Activated naive CD8-positive, alpha-beta T cell treated with anti-CD3 and anti-CD28 coated beads, Interleukin-2, amount 10 ng/mL, durations not matched to agents 7 days and 5 days (primary cell): Measurements from ENCODE around the gene ERBIN. TPM values are rescaled to one million over a fixed set of nuclear protein-coding genes. Genes with fewer than 3 reads are reported as not detected.

ENCODE experiments used
- ATAC-seq: fragments of 150-1000 bp; cut with Tn5 transposase; one replicate; pipeline ENCODE4 v1.10.0; 2021; ENCODE audit warnings: low read depth, moderate library complexity
- POLR2A ChIA-PET: fragments of 350-600 bp; sonication (Branson Sonifier 250); formaldehyde crosslinking; loops from one replicate; lab custom pipeline; 2021; ENCODE audit warnings: antibody characterized with exemption; lab: Charles Lee
- DNase-seq: peaks from one replicate; pipeline ENCODE4 v3.0.0; 2021
- H3K27ac Mint-ChIP-seq: one replicate; pipeline ENCODE4 v1.8.0; 2022; ENCODE audit warnings: mild to moderate bottlenecking, mixed read lengths
- H3K27me3 Mint-ChIP-seq: one replicate; pipeline ENCODE4 v1.8.0; 2022; ENCODE audit warnings: mild to moderate bottlenecking, moderate library complexity, mixed read lengths
- H3K36me3 Mint-ChIP-seq: one replicate; pipeline ENCODE4 v1.8.0; 2021; ENCODE audit warnings: mild to moderate bottlenecking, mixed read lengths
- H3K4me1 Mint-ChIP-seq: one replicate; pipeline ENCODE4 v1.8.0; 2021; ENCODE audit warnings: mixed read lengths
- H3K4me3 Mint-ChIP-seq: one replicate; pipeline ENCODE4 v1.8.0; 2022; ENCODE audit warnings: mild to moderate bottlenecking, moderate library complexity, mixed read lengths
- H3K9me3 Mint-ChIP-seq: one replicate; pipeline ENCODE4 v1.8.0; 2021; ENCODE audit warnings: mixed read lengths
- total RNA-seq, 2 experiments: library from RNA; stranded (reverse); gene quantifications; one replicate each; pipeline ENCODE4 v1.2.3, GENCODE V29; 2021

Gene ERBIN
- total RNA-seq, 2 experiments from 2014 or later, result 63.4 to 66.7 TPM

- no peak overlapping the region for H3K27ac Mint-ChIP-seq
- H3K4me1 Mint-ChIP-seq, result peaks cover 9% of the 10 kb centered on the region
- ATAC-seq, result no peak
- H3K27me3 Mint-ChIP-seq, result no peaks in the 10 kb centered on the region
- peaks cover 20% of the 10 kb centered on the region for H3K36me3 Mint-ChIP-seq
- no peak overlapping the region for H3K4me3 Mint-ChIP-seq
- H3K9me3 Mint-ChIP-seq, result peaks cover 4% of the 10 kb centered on the region
- POLR2A ChIA-PET, result no interaction called here
- no peak for DNase-seq
These were observed 56.3 kb downstream of the ERBIN start for GRCh38 chr5:65982635-65983034.

GRCh38 chr5:65984098-65984885 lies 57.9 kb downstream of the ERBIN start:
- peaks cover 12% of the 10 kb centered on the region for H3K4me1 Mint-ChIP-seq
- no peak overlapping the region for H3K4me3 Mint-ChIP-seq
- H3K27ac Mint-ChIP-seq, result no peak overlapping the region
- POLR2A ChIA-PET, result no interaction called here
- peaks cover 2% of the 10 kb centered on the region for H3K9me3 Mint-ChIP-seq
- H3K36me3 Mint-ChIP-seq, result peaks cover 8% of the 10 kb centered on the region
- ATAC-seq (no peak), DNase-seq (no peak)
- no peaks in the 10 kb centered on the region for H3K27me3 Mint-ChIP-seq

- no peak overlapping the region for H3K27ac Mint-ChIP-seq
- POLR2A ChIA-PET, result no interaction called here
- H3K4me3 Mint-ChIP-seq, result no peak overlapping the region
- no peak for DNase-seq
- no peaks in the 10 kb centered on the region for H3K9me3 Mint-ChIP-seq
- H3K27me3 Mint-ChIP-seq, result no peaks in the 10 kb centered on the region
- H3K4me1 Mint-ChIP-seq, result peaks cover 8% of the 10 kb centered on the region
- peaks cover 2% of the 10 kb centered on the region for H3K36me3 Mint-ChIP-seq
- ATAC-seq, result no peak
These were observed 59.7 kb downstream of the ERBIN start for GRCh38 chr5:65986050-65986451.

GRCh38 chr5:65986796-65987195 lies 60.4 kb downstream of the ERBIN start:
- Mint-ChIP-seq H3K9me3 (no peaks in the 10 kb centered on the region), H3K27me3 (no peaks in the 10 kb centered on the region), H3K27ac (no peak overlapping the region), H3K4me3 (no peak overlapping the region), H3K36me3 (peaks cover 2% of the 10 kb centered on the region), H3K4me1 (peaks cover 6% of the 10 kb centered on the region)
- DNase-seq (no peak), ATAC-seq (no peak)
- POLR2A ChIA-PET, result no interaction called here

GRCh38 chr5:65987982-65988381 lies 61.6 kb downstream of the ERBIN start:
- Mint-ChIP-seq H3K27me3 (no peaks in the 10 kb centered on the region), H3K27ac (no peak overlapping the region), H3K36me3 (peaks cover 7% of the 10 kb centered on the region), H3K9me3 (no peaks in the 10 kb centered on the region), H3K4me3 (no peak overlapping the region), H3K4me1 (peaks cover 3% of the 10 kb centered on the region)
- no peak for ATAC-seq
- POLR2A ChIA-PET, result no interaction called here
- no peak for DNase-seq

- Mint-ChIP-seq H3K4me3 (no peak overlapping the region), H3K9me3 (no peaks in the 10 kb centered on the region), H3K4me1 (peaks cover 3% of the 10 kb centered on the region), H3K36me3 (peaks cover 7% of the 10 kb centered on the region), H3K27ac (no peak overlapping the region), H3K27me3 (no peaks in the 10 kb centered on the region)
- ATAC-seq (no peak), DNase-seq (no peak)
- POLR2A ChIA-PET, result no interaction called here
These were observed 62.8 kb downstream of the ERBIN start for GRCh38 chr5:65989158-65989557.

- no peak overlapping the region for H3K27ac Mint-ChIP-seq
- H3K9me3 Mint-ChIP-seq, result no peaks in the 10 kb centered on the region
- POLR2A ChIA-PET, result no interaction called here
- H3K27me3 Mint-ChIP-seq, result no peaks in the 10 kb centered on the region
- peaks cover 24% of the 10 kb centered on the region for H3K36me3 Mint-ChIP-seq
- no peak overlapping the region for H3K4me3 Mint-ChIP-seq
- peaks cover 4% of the 10 kb centered on the region for H3K4me1 Mint-ChIP-seq
- ATAC-seq, result no peak
- no peak for DNase-seq
These were observed 66.3 kb downstream of the ERBIN start for GRCh38 chr5:65992630-65993029.

GRCh38 chr5:65994117-65994786 lies 67.9 kb downstream of the ERBIN start:
- POLR2A ChIA-PET, result no interaction called here
- no peaks in the 10 kb centered on the region for H3K27me3 Mint-ChIP-seq
- DNase-seq (no peak), ATAC-seq (no peak)
- H3K36me3 Mint-ChIP-seq, result peaks cover 27% of the 10 kb centered on the region
- H3K27ac Mint-ChIP-seq, result no peak overlapping the region
- peaks cover 1% of the 10 kb centered on the region for H3K4me1 Mint-ChIP-seq
- H3K9me3 Mint-ChIP-seq, result no peaks in the 10 kb centered on the region
- no peak overlapping the region for H3K4me3 Mint-ChIP-seq

GRCh38 chr5:65999061-65999723 lies 72.8 kb downstream of the ERBIN start:
- Mint-ChIP-seq H3K9me3 (no peaks in the 10 kb centered on the region), H3K36me3 (peaks cover 44% of the 10 kb centered on the region), H3K4me1 (peaks cover 22% of the 10 kb centered on the region), H3K4me3 (no peak overlapping the region), H3K27ac (no peak overlapping the region), H3K27me3 (no peaks in the 10 kb centered on the region)
- POLR2A ChIA-PET, result no interaction called here
- no peak for DNase-seq
- ATAC-seq, result no peak

- POLR2A ChIA-PET, result no interaction called here
- Mint-ChIP-seq H3K9me3 (peaks cover 4% of the 10 kb centered on the region), H3K27me3 (no peaks in the 10 kb centered on the region), H3K4me3 (no peak overlapping the region), H3K36me3 (peaks cover 48% of the 10 kb centered on the region), H3K4me1 (peaks cover 24% of the 10 kb centered on the region), H3K27ac (no peak overlapping the region)
- DNase-seq, result no peak
- no peak for ATAC-seq
These were observed 75.6 kb downstream of the ERBIN start for GRCh38 chr5:66001952-66002351.

- peaks cover 4% of the 10 kb centered on the region for H3K9me3 Mint-ChIP-seq
- no peaks in the 10 kb centered on the region for H3K27me3 Mint-ChIP-seq
- no peak overlapping the region for H3K27ac Mint-ChIP-seq
- H3K4me3 Mint-ChIP-seq, result no peak overlapping the region
- ATAC-seq (no peak), DNase-seq (no peak)
- POLR2A ChIA-PET, result no interaction called here
- peaks cover 24% of the 10 kb centered on the region for H3K4me1 Mint-ChIP-seq
- H3K36me3 Mint-ChIP-seq, result peaks cover 46% of the 10 kb centered on the region
These were observed 76.0 kb downstream of the ERBIN start for GRCh38 chr5:66002415-66002814.

GRCh38 chr5:66004216-66004615 lies 77.8 kb downstream of the ERBIN start:
- no peak for ATAC-seq
- no peaks in the 10 kb centered on the region for H3K27me3 Mint-ChIP-seq
- no peak overlapping the region for H3K4me3 Mint-ChIP-seq
- peaks cover 24% of the 10 kb centered on the region for H3K4me1 Mint-ChIP-seq
- DNase-seq, result no peak
- no peak overlapping the region for H3K27ac Mint-ChIP-seq
- peaks cover 50% of the 10 kb centered on the region for H3K36me3 Mint-ChIP-seq
- POLR2A ChIA-PET, result no interaction called here
- H3K9me3 Mint-ChIP-seq, result peaks cover 4% of the 10 kb centered on the region

- Mint-ChIP-seq H3K4me1 (peaks cover 18% of the 10 kb centered on the region), H3K27ac (no peak overlapping the region), H3K4me3 (no peak overlapping the region), H3K36me3 (peaks cover 36% of the 10 kb centered on the region), H3K27me3 (no peaks in the 10 kb centered on the region), H3K9me3 (peaks cover 6% of the 10 kb centered on the region)
- ATAC-seq (no peak), DNase-seq (no peak)
- POLR2A ChIA-PET, result no interaction called here
These were observed 82.9 kb downstream of the ERBIN start for GRCh38 chr5:66009277-66009676.

- DNase-seq (no peak), ATAC-seq (no peak)
- no peak overlapping the region for H3K27ac Mint-ChIP-seq
- H3K36me3 Mint-ChIP-seq, result peaks cover 29% of the 10 kb centered on the region
- H3K27me3 Mint-ChIP-seq, result no peaks in the 10 kb centered on the region
- peaks cover 16% of the 10 kb centered on the region for H3K4me1 Mint-ChIP-seq
- POLR2A ChIA-PET, result no interaction called here
- H3K4me3 Mint-ChIP-seq, result no peak overlapping the region
- H3K9me3 Mint-ChIP-seq, result peaks cover 4% of the 10 kb centered on the region
These were observed 84.1 kb downstream of the ERBIN start for GRCh38 chr5:66010476-66010875.
